B cell (primary cell): Measurements from ENCODE around the gene ZNF597.

Experiments
- EZH2 ChIP-seq: IDR thresholded peaks from 2 replicates; pipeline ENCODE4 v1.6.1; 2012; ENCODE audit warnings: borderline replicate concordance, low read depth, mild to moderate bottlenecking, moderate library complexity, low read length; ENCODE audit not compliant: insufficient read depth, poor library complexity, severe bottlenecking
- TF ChIP-seq, protein P1 (sequence below): fragments of 200-600 bp; IDR thresholded peaks from one replicate; pipeline ENCODE4 v1.8.0; 2022; ENCODE audit warnings: antibody characterized with exemption, mild to moderate bottlenecking

DNA sequence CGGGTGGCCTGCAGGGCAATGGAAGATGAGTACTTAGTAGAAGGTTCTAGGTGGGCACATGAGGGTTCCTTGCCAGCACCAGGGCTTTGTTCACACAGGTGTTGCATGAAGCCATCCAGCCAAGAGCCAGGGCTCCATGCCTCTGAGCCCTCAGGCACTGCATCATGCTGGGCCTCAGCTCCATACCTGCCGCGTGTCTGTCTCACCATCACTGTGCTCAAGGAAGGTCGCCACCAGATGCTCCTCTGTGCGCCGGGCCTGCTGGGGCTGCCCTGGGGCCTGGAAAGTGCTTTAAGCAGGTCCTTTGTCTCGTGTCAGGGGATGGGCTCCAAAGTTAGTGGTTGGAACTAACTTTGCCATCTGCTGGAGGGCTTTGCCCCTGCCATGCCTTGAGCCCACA, 26.4 kb upstream of the ZNF597 start:
- TF ChIP-seq, protein P1, sequence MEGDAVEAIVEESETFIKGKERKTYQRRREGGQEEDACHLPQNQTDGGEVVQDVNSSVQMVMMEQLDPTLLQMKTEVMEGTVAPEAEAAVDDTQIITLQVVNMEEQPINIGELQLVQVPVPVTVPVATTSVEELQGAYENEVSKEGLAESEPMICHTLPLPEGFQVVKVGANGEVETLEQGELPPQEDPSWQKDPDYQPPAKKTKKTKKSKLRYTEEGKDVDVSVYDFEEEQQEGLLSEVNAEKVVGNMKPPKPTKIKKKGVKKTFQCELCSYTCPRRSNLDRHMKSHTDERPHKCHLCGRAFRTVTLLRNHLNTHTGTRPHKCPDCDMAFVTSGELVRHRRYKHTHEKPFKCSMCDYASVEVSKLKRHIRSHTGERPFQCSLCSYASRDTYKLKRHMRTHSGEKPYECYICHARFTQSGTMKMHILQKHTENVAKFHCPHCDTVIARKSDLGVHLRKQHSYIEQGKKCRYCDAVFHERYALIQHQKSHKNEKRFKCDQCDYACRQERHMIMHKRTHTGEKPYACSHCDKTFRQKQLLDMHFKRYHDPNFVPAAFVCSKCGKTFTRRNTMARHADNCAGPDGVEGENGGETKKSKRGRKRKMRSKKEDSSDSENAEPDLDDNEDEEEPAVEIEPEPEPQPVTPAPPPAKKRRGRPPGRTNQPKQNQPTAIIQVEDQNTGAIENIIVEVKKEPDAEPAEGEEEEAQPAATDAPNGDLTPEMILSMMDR = no peak
- TF ChIP-seq EZH2 = no peak
